Endodermal cell (in vitro differentiated cells): Measurements from ENCODE around the gene TMEM144. TPM values are rescaled to one million over a fixed set of nuclear protein-coding genes. Genes with fewer than 3 reads are reported as not detected.

Source experiments
- DNase-seq: peaks from one replicate; pipeline ENCODE4 v3.0.0-alpha.2; 2017
- H3K27ac ChIP-seq: 2 replicates; pipeline ENCODE4 v1.5.1; 2013; ENCODE audit warnings: mild to moderate bottlenecking, low read depth, low read length, moderate library complexity
- H3K27me3 ChIP-seq: 2 replicates; pipeline ENCODE4 v1.6.1; 2013; ENCODE audit warnings: mild to moderate bottlenecking, low read length, moderate library complexity; ENCODE audit not compliant: insufficient read depth, control insufficient read depth, poor library complexity, severe bottlenecking
- H3K36me3 ChIP-seq: 2 replicates; pipeline ENCODE4 v1.7.0; 2013; ENCODE audit warnings: mild to moderate bottlenecking, low read length, moderate library complexity; ENCODE audit not compliant: control insufficient read depth, insufficient read depth
- H3K4me1 ChIP-seq: one replicate; pipeline ENCODE4 v1.7.0; 2013; ENCODE audit warnings: low read length; ENCODE audit not compliant: control insufficient read depth, insufficient read depth
- H3K4me3 ChIP-seq: 2 replicates; pipeline ENCODE4 v1.5.1; 2013; ENCODE audit warnings: mild to moderate bottlenecking, low read length, moderate library complexity
- H3K9ac ChIP-seq: 2 replicates; pipeline ENCODE4 v1.6.1; 2013; ENCODE audit warnings: mild to moderate bottlenecking, low read length, moderate library complexity; ENCODE audit not compliant: poor library complexity, severe bottlenecking; ENCODE audit errors: extremely low read depth
- H3K9me3 ChIP-seq: 2 replicates; pipeline ENCODE4 v1.6.1; 2013; ENCODE audit warnings: mild to moderate bottlenecking, low read length, moderate library complexity; ENCODE audit not compliant: control insufficient read depth
- H3K27ac Mint-ChIP-seq: 2 replicates; pipeline ENCODE4 v1.8.0; 2020; ENCODE audit warnings: mixed read lengths
- H3K27me3 Mint-ChIP-seq: 2 replicates; pipeline ENCODE4 v1.8.0; 2021; ENCODE audit warnings: mild to moderate bottlenecking, mixed read lengths; ENCODE audit not compliant: insufficient read depth
- H3K36me3 Mint-ChIP-seq: 2 replicates; pipeline ENCODE4 v1.8.0; 2020; ENCODE audit warnings: low read depth, mixed read lengths
- H3K4me1 Mint-ChIP-seq: 2 replicates; pipeline ENCODE4 v1.8.0; 2020; ENCODE audit warnings: mixed read lengths
- H3K4me3 Mint-ChIP-seq: 2 replicates; pipeline ENCODE4 v1.8.0; 2020; ENCODE audit warnings: mild to moderate bottlenecking, moderate library complexity, mixed read lengths
- H3K9me3 Mint-ChIP-seq: 2 replicates; pipeline ENCODE4 v1.8.0; 2020; ENCODE audit warnings: mild to moderate bottlenecking, mixed read lengths
- whole genome bisulfite sequencing, 2 experiments: methylation state at CpG; one replicate each; pipeline versions ENCODE4 v1.1.5 to v1.1.7; 2013; ENCODE audit warnings: missing lambda C conversion rate in 2 of 2, mixed read lengths in 1 of 2; ENCODE audit not compliant: insufficient coverage in 1 of 2, insufficient read length in 1 of 2; 5-methylcytosine and 5-hydroxymethylcytosine counted together
- total RNA-seq, 2 donors: library from RNA; stranded (reverse); fragmentation: NEBNext Ultra II Directional in 1 of 2; extraction: Animal tissue kit (Norgen Biotek cat#: 25700) in 1 of 2; gene quantifications; 2 replicates in 1 of 2; 3 replicates in 1 of 2; pipeline ENCODE4 v1.2.1, GENCODE V29; 2021
- TF ChIP-seq, protein P1 (sequence below): fragments of 200-600 bp; sonication (generic); conservative IDR thresholded peaks from 2 replicates; pipeline ENCODE4 v1.5.0; 2021; ENCODE audit warnings: antibody characterized with exemption, mild to moderate bottlenecking

The TMEM144 gene
- total RNA-seq, 2 donors from 2014 or later = 10.6 to 20.3 TPM

DNA sequence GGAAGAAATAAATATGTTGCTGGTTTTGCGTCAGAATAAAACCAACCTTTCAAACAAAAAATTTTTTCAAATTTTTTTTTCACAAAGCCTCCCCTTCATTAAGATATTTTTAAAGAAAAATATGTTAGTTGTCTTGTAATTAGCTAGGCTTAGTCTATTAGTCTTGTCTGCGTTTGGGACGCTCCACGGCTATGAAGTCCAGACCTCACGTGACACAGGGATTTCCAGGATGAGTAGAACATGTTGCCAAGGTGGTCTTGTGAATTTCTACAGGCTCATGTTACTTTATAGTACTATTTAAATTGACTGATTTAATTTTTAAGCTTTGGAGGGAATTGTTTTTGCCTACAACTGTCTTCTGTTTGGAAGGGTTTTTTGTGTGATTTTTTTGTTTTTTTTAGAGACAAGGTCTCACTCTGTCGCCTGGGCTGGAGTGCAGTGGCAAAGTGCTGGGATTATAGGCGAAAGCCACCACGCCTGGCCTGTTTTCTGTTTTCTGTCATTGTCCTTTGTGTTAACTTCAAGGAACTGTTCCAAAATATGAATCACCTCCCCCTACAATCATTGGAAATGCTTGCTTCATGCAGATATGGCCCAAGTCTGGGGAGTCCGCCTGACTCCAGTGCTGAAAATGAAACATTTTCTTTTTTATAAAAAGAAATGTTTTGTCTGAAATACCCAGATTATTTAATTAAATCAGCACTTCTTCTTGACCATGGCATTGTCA is 26.2 kb downstream of the TMEM144 start:
- no peaks in the 10 kb centered on the region for H3K4me1 Mint-ChIP-seq
- H3K36me3 Mint-ChIP-seq = peaks cover 7% of the 10 kb centered on the region
- WGBS, 2 experiments = 80 to 84% methylated on average over 1 to 8 of the region's 9 CpGs
- Histone ChIP-seq H3K27me3 (no peaks in the 10 kb centered on the region), H3K9me3 (no peaks in the 10 kb centered on the region), H3K4me3 (no peak overlapping the region), H3K9ac (no peak overlapping the region), H3K4me1 (no peaks in the 10 kb centered on the region), H3K36me3 (no peaks in the 10 kb centered on the region), H3K27ac (no peak overlapping the region)
- H3K9me3 Mint-ChIP-seq = no peaks in the 10 kb centered on the region
- TF ChIP-seq, protein P1, sequence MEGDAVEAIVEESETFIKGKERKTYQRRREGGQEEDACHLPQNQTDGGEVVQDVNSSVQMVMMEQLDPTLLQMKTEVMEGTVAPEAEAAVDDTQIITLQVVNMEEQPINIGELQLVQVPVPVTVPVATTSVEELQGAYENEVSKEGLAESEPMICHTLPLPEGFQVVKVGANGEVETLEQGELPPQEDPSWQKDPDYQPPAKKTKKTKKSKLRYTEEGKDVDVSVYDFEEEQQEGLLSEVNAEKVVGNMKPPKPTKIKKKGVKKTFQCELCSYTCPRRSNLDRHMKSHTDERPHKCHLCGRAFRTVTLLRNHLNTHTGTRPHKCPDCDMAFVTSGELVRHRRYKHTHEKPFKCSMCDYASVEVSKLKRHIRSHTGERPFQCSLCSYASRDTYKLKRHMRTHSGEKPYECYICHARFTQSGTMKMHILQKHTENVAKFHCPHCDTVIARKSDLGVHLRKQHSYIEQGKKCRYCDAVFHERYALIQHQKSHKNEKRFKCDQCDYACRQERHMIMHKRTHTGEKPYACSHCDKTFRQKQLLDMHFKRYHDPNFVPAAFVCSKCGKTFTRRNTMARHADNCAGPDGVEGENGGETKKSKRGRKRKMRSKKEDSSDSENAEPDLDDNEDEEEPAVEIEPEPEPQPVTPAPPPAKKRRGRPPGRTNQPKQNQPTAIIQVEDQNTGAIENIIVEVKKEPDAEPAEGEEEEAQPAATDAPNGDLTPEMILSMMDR = no peak
- no peak for DNase-seq
- H3K4me3 Mint-ChIP-seq = no peak overlapping the region
- H3K27me3 Mint-ChIP-seq = no peaks in the 10 kb centered on the region
- no peak overlapping the region for H3K27ac Mint-ChIP-seq

DNA sequence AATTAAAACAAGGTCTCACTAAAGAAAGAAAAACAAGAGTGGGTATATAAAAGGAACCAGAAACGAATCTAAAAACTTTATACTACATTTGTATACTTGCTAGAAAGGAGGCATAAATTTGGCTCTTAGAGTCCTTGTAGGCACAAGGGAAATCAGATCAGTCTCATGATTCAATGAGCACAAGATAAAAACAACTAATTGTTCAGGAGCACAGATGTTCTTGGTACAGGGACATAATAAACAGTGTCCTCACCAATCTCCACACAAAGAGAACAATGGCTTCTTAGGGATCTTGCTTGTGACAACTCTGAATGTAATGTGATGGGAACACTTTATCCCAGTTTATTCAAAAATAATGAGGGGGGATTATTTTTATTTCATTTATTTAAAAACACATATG is 28.3 kb downstream of the TMEM144 start:
- Histone ChIP-seq H3K4me1 (no peaks in the 10 kb centered on the region), H3K4me3 (no peak overlapping the region), H3K27ac (no peak overlapping the region), H3K36me3 (no peaks in the 10 kb centered on the region), H3K27me3 (no peaks in the 10 kb centered on the region), H3K9ac (no peak overlapping the region), H3K9me3 (no peaks in the 10 kb centered on the region)
- no CpG with 5 or more reads among the region's 1 CpG for WGBS, 2 experiments
- peaks cover 7% of the 10 kb centered on the region for H3K36me3 Mint-ChIP-seq
- H3K9me3 Mint-ChIP-seq = no peaks in the 10 kb centered on the region
- no peak overlapping the region for H3K27ac Mint-ChIP-seq
- TF ChIP-seq, protein P1 = no peak
- no peak for DNase-seq
- no peak overlapping the region for H3K4me3 Mint-ChIP-seq
- no peaks in the 10 kb centered on the region for H3K27me3 Mint-ChIP-seq
- H3K4me1 Mint-ChIP-seq = peaks cover 12% of the 10 kb centered on the region

DNA sequence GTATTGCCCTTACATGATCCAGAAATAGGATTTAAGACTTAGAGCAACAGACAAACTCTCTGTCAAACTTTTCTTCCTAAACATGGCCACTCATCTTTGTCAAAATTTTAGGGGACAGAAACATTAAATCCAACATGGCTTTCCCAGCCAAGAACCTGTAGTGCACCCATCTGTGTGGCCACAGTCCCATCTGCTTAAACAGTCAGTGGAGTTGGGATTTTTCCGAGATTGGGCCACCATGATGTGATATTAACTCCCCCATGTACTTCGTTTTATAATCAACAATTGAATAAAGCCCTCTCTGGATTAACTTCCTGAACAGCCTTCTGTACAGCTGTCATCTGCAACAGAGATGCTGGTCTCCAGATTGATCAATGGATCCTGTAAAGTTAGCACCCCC is 28.9 kb downstream of the TMEM144 start:
- DNase-seq = no peak
- no peak overlapping the region for H3K27ac ChIP-seq
- Mint-ChIP-seq H3K27ac (no peak overlapping the region), H3K36me3 (peaks cover 7% of the 10 kb centered on the region), H3K9me3 (no peaks in the 10 kb centered on the region), H3K27me3 (no peaks in the 10 kb centered on the region), H3K4me1 (peaks cover 13% of the 10 kb centered on the region), H3K4me3 (no peak overlapping the region)
- no peaks in the 10 kb centered on the region for H3K4me1 ChIP-seq
- no peak overlapping the region for H3K4me3 ChIP-seq
- no peak overlapping the region for H3K9ac ChIP-seq
- H3K9me3 ChIP-seq = no peaks in the 10 kb centered on the region
- no peaks in the 10 kb centered on the region for H3K36me3 ChIP-seq
- no peaks in the 10 kb centered on the region for H3K27me3 ChIP-seq
- TF ChIP-seq, protein P1 = no peak
- 88 to 100% methylated on average over 1 to 2 of the region's 2 CpGs for WGBS, 2 experiments
